ELR (cell line): ENCODE data around the gene UFL1.

Experiments used
- DNase-seq: peaks from one replicate; pipeline ENCODE4 v3.0.0-alpha.2; 2015; ENCODE audit warnings: low read depth

UFL1 gene

DNA sequence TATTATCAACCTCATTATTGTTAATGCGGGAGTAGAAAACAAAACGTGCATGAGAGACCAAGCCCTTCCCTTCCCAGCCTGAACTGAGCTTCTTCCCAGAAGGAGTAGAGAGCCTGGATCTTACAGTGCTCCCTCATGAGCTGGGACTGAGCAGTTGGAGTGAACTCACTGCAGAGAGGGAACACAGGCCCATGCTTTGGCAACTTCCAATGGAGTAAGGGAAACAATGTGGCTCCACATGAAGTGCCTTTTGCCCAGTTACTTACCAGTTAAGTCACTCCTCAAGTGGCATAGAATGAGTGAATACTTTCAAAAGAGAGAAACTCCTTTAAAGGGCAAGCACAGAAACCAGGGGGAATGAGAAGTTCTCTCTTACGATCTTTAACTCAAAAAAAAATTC lies 53.8 kb downstream of the UFL1 start:
- DNase-seq = no peak

DNA sequence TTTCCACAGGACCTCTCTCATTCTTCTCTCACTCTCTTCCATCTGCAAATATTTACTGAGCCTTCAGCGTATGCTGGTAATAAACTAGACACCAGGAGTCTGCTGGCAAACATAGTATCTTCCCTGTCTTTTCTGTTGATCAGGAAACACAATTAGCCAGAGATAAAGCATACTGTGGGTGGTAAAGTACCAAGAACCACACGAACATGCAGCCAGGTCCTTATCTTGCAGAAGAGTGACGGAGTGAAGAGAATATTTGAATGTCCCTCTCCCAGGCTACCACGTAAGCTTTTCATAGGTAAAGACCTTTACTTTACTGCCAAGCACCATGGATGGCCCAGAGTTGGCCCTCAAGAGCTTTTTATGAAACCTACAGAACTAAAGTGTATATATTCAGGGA lies 54.6 kb downstream of the UFL1 start:
- DNase-seq = no peak

DNA sequence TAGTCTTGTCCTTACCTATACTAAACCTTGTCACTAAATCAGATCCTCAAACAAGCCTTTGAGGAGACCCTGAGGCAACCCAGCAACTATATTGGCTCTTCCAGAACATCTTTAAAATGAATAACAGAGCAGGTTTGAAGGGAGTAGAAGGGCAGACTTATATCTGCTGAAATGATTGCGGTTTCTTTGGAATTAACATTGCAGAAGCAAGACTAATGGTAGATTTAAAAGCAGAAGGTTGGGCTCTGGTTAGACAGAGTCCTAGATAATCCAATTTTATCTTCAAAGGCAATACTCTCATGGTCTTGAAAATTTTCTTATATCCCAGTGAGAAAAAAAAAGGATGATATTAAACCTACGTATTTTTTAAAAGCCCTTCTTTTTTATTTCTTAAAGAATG lies 60.4 kb downstream of the UFL1 start:
- DNase-seq = no peak

DNA sequence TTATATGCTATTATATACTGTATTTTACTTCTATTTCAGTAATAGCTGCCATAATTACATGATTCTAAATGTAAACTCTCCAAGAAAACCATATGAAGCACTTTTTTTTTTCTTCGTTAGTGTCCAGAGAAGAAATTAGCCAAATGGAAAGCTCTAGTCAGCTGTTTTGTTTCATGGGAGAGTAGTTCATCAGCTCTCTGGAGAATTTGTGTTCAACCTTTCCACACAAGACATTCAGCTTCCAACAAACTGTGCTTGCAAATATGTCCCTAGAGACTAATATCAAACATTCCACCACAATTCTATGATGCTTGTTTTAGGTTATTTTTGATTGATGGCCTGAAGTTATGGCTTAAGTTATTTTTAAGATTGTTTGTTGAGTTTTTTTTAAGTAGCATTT lies 60.8 kb downstream of the UFL1 start:
- no peak for DNase-seq

DNA sequence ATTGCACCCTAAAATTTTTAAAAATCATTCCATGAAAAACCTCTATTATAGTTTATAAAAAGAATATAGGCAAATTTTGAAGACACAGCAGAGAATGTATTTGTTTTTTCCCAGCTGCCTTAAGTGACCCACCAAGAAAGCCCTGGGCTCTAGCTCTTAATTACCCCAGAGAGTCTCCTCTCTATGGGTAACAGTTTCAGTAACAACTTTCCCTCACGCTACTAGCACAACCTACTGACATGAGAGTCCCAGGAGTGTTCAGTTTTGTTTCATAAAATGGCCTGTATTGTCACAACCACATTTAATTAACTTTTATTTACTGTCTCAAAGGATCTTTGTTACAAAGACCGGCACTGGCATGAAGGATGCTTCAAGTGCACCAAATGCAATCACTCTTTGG lies 82.8 kb downstream of the UFL1 start:
- no peak for DNase-seq
